ENCODE data around the gene MROH2A.
A peak's percentile ranks its signal among the peaks of the same experiment; 100 is the strongest.

Gene MROH2A

DNA sequence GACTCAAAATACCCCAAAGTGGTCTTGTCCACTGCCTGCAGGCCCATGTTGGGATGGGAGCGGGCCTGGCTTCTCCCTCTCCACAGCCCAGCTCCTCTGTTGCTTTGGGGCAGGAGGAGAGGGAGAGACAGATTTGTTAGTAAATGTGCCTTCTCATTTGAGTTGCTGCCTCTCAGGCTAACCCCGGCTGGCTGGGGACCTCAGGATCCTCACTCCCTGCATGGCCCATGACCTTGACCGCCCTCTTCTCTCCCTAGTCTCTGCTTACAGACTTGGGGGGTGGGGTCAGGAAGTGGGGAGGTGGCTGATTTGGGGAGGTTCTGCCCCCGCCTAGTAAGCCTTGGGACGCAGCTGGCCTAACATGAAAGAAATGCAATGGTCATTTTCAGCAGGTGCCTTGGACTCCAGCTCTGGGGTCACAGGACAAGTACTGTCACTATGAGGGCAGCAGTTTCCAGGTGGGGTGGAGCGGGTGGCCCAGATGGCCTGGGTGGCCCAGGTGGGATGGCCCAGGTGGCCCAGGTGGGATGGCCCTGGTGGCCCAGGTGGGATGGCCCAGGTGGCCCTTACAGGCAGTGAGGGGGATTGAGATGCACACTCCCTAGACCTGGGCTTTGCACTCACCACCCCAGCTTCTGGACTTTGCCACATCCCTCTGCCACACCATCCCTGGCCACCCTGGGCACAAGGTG is 52.1 kb downstream of the MROH2A start:
- DNase-seq (ENCODE audit: low spot score), result no peak
- CTCF ChIA-PET, result interaction anchor here (0.6 kb wide), 1 partner anchor 433 kb away, joined by 3 read pairs; no protein-coding TSS in a partner anchor
- TF ChIP-seq, protein P1, sequence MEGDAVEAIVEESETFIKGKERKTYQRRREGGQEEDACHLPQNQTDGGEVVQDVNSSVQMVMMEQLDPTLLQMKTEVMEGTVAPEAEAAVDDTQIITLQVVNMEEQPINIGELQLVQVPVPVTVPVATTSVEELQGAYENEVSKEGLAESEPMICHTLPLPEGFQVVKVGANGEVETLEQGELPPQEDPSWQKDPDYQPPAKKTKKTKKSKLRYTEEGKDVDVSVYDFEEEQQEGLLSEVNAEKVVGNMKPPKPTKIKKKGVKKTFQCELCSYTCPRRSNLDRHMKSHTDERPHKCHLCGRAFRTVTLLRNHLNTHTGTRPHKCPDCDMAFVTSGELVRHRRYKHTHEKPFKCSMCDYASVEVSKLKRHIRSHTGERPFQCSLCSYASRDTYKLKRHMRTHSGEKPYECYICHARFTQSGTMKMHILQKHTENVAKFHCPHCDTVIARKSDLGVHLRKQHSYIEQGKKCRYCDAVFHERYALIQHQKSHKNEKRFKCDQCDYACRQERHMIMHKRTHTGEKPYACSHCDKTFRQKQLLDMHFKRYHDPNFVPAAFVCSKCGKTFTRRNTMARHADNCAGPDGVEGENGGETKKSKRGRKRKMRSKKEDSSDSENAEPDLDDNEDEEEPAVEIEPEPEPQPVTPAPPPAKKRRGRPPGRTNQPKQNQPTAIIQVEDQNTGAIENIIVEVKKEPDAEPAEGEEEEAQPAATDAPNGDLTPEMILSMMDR (conservative IDR thresholded peaks at IDR 0.05; ENCODE audit: low read depth), result no peak
- POLR2A ChIA-PET (ENCODE audit: low non-redundant PET), result no interaction called here
- peak overlapping the region; percentile 67 for H3K27ac ChIP-seq

DNA sequence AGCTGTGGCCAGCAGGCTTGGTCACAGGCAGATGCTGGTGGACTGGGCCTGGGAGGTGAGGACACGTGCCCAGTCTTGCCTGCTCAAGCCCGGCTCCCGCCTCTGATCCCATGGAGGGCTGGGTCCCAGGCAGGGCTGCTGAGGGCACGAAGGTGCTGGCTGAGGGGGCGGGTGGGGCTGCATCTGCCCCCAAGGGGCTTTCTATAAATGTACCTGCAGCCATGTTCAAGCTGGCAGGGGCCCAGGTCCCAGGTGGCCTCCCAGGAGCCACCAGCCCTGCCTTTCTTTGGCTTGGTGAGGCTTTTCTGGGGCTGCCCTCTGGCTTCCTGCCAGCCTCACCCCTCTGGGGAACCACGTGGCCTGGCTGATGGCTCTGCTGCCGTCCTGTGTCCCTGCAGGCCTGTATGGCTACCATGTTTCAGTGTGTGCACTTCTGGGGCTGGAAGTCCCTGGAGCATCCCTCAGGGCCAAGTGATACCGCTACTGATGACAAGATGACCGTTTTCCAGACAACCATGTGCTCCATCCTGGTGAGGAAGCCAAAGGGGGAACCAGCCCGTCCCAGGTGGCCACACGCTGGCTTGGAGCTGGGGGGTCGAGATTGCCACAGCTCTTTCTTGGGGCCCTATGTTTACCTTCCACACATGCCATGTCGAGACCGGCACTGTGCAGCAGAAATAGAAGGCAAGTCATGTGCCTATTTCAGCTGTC is 53.0 kb downstream of the MROH2A start:
- TF ChIP-seq, protein P1 (conservative IDR thresholded peaks at IDR 0.05; ENCODE audit: low read depth), result no peak
- POLR2A ChIA-PET (ENCODE audit: low non-redundant PET), result no interaction called here
- peak overlapping the region; percentile 67 for H3K27ac ChIP-seq
- no peak for DNase-seq (ENCODE audit: low spot score)
- CTCF ChIA-PET, result no interaction called here

DNA sequence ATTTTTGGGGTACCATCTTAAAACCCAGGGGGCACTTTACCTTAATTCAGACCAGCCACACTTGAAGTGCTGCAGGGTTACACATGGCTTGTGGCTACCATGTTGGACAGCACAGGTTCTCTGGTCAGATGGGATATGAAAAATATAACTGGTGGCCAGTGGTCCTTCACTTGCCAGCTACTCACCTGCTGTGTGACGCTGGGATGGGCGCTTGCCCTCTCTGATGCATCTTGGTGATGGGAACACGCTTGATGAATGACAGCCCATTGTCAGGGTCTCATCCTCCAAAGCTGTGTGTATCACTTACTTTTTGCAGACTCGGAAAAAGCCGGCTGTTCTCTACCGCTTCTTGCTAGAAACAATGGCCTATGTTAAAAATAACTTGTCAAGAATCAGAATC is 53.7 kb downstream of the MROH2A start:
- ChIA-PET CTCF (interaction anchor here (2.9 kb wide), 1 partner anchor 383 kb away, joined by 22 read pairs; no protein-coding TSS in a partner anchor), POLR2A (ENCODE audit: low non-redundant PET) (no interaction called here)
- TF ChIP-seq, protein P1 (conservative IDR thresholded peaks at IDR 0.05; ENCODE audit: low read depth), result no peak
- peak overlapping the region; percentile 67 for H3K27ac ChIP-seq
- DNase-seq (ENCODE audit: low spot score), result no peak

DNA sequence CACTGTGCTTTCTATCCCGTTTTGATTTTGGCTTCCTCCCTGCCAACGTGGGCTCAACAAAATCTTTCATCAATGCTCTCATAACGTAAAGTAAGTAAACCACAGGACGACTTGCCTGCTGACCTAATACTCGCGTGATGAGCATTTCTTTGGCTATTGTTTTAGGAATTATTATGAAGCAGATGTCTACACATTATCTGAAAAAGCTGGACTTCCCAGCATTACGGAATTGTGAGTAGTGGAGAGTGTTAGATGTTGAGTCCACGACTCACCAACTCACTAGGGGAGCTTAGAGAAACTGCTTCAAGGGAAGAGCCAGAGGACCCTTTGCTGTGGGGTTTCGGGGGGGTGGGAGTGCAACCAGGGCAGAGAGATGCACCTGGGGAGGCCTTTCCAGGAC is 54.3 kb downstream of the MROH2A start:
- POLR2A ChIA-PET (ENCODE audit: low non-redundant PET), result no interaction called here
- DNase-seq (ENCODE audit: low spot score), result no peak
- TF ChIP-seq, protein P1 (conservative IDR thresholded peaks at IDR 0.05; ENCODE audit: low read depth), result no peak
- CTCF ChIA-PET, result interaction anchor here (0.5 to 2.9 kb wide), 8 partner anchors 64 to 694 kb away, joined by 3 to 22 read pairs (median 4); no protein-coding TSS in a partner anchor
- peak overlapping the region; percentile 67 for H3K27ac ChIP-seq

DNA sequence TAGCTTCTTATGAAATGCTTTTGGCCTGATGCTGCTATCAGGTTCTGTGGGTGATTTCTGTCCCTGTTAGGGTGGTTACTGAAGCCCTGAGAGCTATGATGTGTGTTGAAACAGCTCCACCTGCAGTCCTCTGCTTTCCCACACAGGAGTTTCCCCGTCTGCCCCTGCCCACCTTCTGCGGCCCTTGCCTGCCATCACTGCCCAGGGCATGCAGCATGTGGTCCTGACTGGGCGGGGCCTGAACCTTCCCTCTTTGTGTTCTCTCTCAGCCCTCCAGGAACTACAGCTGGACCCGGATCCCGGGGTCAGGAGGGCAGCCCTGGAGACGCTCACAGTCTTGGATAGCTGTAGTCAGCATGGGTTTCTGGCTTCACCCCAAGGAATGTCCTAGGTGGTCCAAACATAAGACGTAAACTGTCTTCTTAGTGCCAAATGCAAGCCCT is 54.8 kb downstream of the MROH2A start:
- TF ChIP-seq, protein P1 (conservative IDR thresholded peaks at IDR 0.05; ENCODE audit: low read depth), result peak; percentile 33; the same call in 1 of the 2 replicates
- POLR2A ChIA-PET (ENCODE audit: low non-redundant PET), result no interaction called here
- CTCF ChIA-PET, result interaction anchor here (0.5 to 2.9 kb wide), 9 partner anchors 9 to 694 kb away, joined by 3 to 22 read pairs (median 4); no protein-coding TSS in a partner anchor
- H3K27ac ChIP-seq, result peak overlapping the region; percentile 67
- peak; percentile 73 for DNase-seq (ENCODE audit: low spot score)

DNA sequence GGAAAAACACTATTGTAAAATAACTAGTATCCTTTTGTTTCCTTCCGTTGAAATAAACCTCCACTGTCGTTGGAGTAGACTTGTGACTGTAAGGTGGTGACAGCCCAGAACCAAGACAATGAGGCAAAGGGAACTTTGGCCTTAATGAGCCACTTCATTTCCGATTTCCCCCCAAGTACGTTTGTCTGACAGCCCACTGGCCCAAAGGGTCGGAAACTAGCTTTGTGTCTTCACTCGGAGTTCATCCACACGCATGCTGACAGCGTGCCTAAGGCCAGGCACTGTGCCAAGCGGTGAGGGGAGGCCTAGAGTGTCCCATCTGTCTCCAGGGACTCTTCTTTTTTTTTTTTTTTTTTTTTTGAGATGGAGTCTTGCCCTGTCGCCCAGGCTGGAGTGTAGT is 55.2 kb downstream of the MROH2A start:
- ChIA-PET POLR2A (ENCODE audit: low non-redundant PET) (no interaction called here), CTCF (interaction anchor here (0.7 to 2.9 kb wide), 4 partner anchors 9 to 389 kb away, joined by 4 to 22 read pairs (median 5); no protein-coding TSS in a partner anchor)
- peak overlapping the region; percentile 67 for H3K27ac ChIP-seq
- no peak for DNase-seq (ENCODE audit: low spot score)
- TF ChIP-seq, protein P1 (conservative IDR thresholded peaks at IDR 0.05; ENCODE audit: low read depth), result no peak

Measured in RWPE1 (cell line).